Spleen (tissue), 11 donors: ENCODE measurements around the gene PTPRT. TPM values are rescaled to one million over a fixed set of nuclear protein-coding genes. Genes with fewer than 3 reads are reported as not detected.
A peak's percentile ranks its signal among the peaks of the same experiment; 100 is the strongest.

Experiments used
- DNase-seq: peaks from one replicate; pipeline ENCODE4 v3.0.0-alpha.2; 2020
- H3K27ac ChIP-seq, 8 donors: fragments of 200-600 bp; sonication (generic) in 7 of 8; 1 replicate in 4 of 8; 2 replicates in 4 of 8; pipeline versions ENCODE4 v1.5.0 to v1.8.0; 2016 to 2021; ENCODE audit warnings: inconsistent platforms in 4 of 8, mild to moderate bottlenecking in 4 of 8, moderate library complexity in 1 of 8
- H3K27me3 ChIP-seq, 7 donors: fragments of 200-600 bp; sonication (generic) in 6 of 7; replicated peaks in 1 of 7; 1 replicate in 4 of 7; 2 replicates in 3 of 7; pipeline versions ENCODE4 v1.5.0 to v1.8.0; 2016 to 2021; ENCODE audit warnings: inconsistent platforms in 3 of 7, mild to moderate bottlenecking in 1 of 7
- H3K36me3 ChIP-seq, 6 donors: fragments of 200-600 bp; sonication (generic) in 5 of 6; 1 replicate in 4 of 6; 2 replicates in 2 of 6; pipeline versions ENCODE4 v1.5.0 to v1.8.0; 2016 to 2021; ENCODE audit warnings: inconsistent platforms in 2 of 6
- H3K4me1 ChIP-seq, 6 donors: fragments of 200-600 bp; sonication (generic) in 5 of 6; 1 replicate in 3 of 6; 2 replicates in 3 of 6; pipeline versions ENCODE4 v1.5.0 to v1.8.0; 2016 to 2021; ENCODE audit warnings: inconsistent platforms in 3 of 6
- H3K4me3 ChIP-seq, 8 donors: fragments of 200-600 bp; sonication (generic) in 7 of 8; 1 replicate in 4 of 8; 2 replicates in 4 of 8; pipeline versions ENCODE4 v1.5.0 to v1.8.0; 2016 to 2021; ENCODE audit warnings: inconsistent platforms in 4 of 8, mild to moderate bottlenecking in 4 of 8, moderate library complexity in 2 of 8
- H3K9me3 ChIP-seq, 8 donors: fragments of 200-600 bp; sonication (generic) in 7 of 8; 1 replicate in 4 of 8; 2 replicates in 4 of 8; pipeline versions ENCODE4 v1.5.0 to v1.8.0; 2016 to 2021; ENCODE audit warnings: inconsistent platforms in 4 of 8
- CTCF ChIP-seq, 11 experiments: fragments of 200-600 bp in 7 of 11; fragments of 450-650 bp in 4 of 11; sonication (generic) in 4 of 11; IDR thresholded peaks in 8 of 11; conservative IDR thresholded peaks in 3 of 11; 1 replicate in 7 of 11; 2 replicates in 4 of 11; pipeline versions ENCODE4 v1.4.0 to v1.8.0; 2016 to 2021; ENCODE audit warnings: antibody characterized with exemption in 11 of 11, inconsistent platforms in 4 of 11, mild to moderate bottlenecking in 1 of 11
- POLR2A ChIP-seq, 3 donors: fragments of 450-650 bp; IDR thresholded peaks; one replicate each; pipeline ENCODE4 v1.5.1; 2017; ENCODE audit warnings: antibody characterized with exemption in 3 of 3, mild to moderate bottlenecking in 1 of 3
- POLR2AphosphoS5 ChIP-seq, 3 donors: sonication (generic); formaldehyde crosslinking; IDR thresholded peaks; one replicate each; pipeline ENCODE4 v1.5.1; 2017; ENCODE audit warnings: antibody characterized with exemption in 3 of 3
- WGBS, 5 donors: extraction: QIAGEN DNeasy Blood & Tissue Kit in 3 of 5; methylation state at CpG; one replicate each; pipeline versions ENCODE4 v1.1.5 to v1.1.7; 2013 to 2018; 5-methylcytosine and 5-hydroxymethylcytosine counted together
- intact Hi-C: fragments of 100-400 bp; cut with DNase I; formaldehyde crosslinking; loops from one replicate; pipeline ENCODE4 v1.15.0; 2023; ENCODE audit warnings: low total_unique reads
- polyA plus RNA-seq, 3 donors: library from polyadenylated mRNA; stranded (reverse); fragments of 200-250 nt; gene quantifications; one replicate each; pipeline ENCODE4 v1.2.1, GENCODE V29; 2013
- total RNA-seq, 7 donors: library from RNA; depleted of rRNA in 3 of 7; stranded (reverse); fragments of >200 nt in 3 of 7; fragmentation: NEBNext Ultra II Directional in 4 of 7; extraction: Animal tissue kit (Norgen Biotek cat#: 25700) in 4 of 7; gene quantifications; one replicate each; pipeline versions ENCODE4 v1.1.0 to v1.2.1, GENCODE V29; 2016 to 2021
- donor health status: healthy with polysubstance abuse.
- donor health status: DM: no; HTN: no; CAD: no; lungs with moderate emphysema.
- donor health status: DM: no; HTN: no; CAD: no.
- donor health status: Bipolar disorder and iron deficiency.
- donor health status: healthy.
- donor health status: DM: no; HTN: no; CAD: no.
- donor health status: DM: yes; HTN: yes; CAD: no.

The PTPRT gene
- total and polyA plus RNA-seq, 10 donors: 0.02 to 4.7 (median 1.2) TPM

GRCh38 chr20:42754706-42755105, 435.0 kb downstream of the PTPRT start:
- intact Hi-C loops: no loop called here
- Histone ChIP-seq H3K4me3 (no peak overlapping the region), H3K27ac (no peak overlapping the region), H3K9me3 (peaks cover 0 to 11% (median 0%) of the 10 kb centered on the region in 8 donors), H3K4me1 (no peaks in the 10 kb centered on the region), H3K36me3 (no peaks in the 10 kb centered on the region), H3K27me3 (no peaks in the 10 kb centered on the region)
- TF ChIP-seq CTCF (IDR thresholded peaks at IDR 0.05 in 8 of 11, conservative IDR thresholded peaks at IDR 0.05 in 3 of 11): no peak
- no peak for TF ChIP-seq POLR2AphosphoS5 (IDR thresholded peaks at IDR 0.05)
- TF ChIP-seq POLR2A (IDR thresholded peaks at IDR 0.05): no peak
- 69 to 86% (median 81%) methylated on average over 2 of the region's 2 CpGs for WGBS, 5 donors
- DNase-seq: no peak

GRCh38 chr20:42752620-42753019, 437.1 kb downstream of the PTPRT start:
- Histone ChIP-seq H3K27ac (no peak overlapping the region), H3K36me3 (no peaks in the 10 kb centered on the region), H3K27me3 (no peaks in the 10 kb centered on the region), H3K4me1 (no peaks in the 10 kb centered on the region), H3K4me3 (no peak overlapping the region), H3K9me3 (no peaks in the 10 kb centered on the region)
- TF ChIP-seq CTCF (IDR thresholded peaks at IDR 0.05 in 8 of 11, conservative IDR thresholded peaks at IDR 0.05 in 3 of 11) (no peak), POLR2A (IDR thresholded peaks at IDR 0.05) (no peak), POLR2AphosphoS5 (IDR thresholded peaks at IDR 0.05) (no peak)
- intact Hi-C loops: no loop called here
- WGBS, 5 donors: 66 to 77% (median 73%) methylated on average over 3 of the region's 3 CpGs
- no peak for DNase-seq

GRCh38 chr20:42749556-42749955, 440.1 kb downstream of the PTPRT start:
- H3K27me3 ChIP-seq: no peaks in the 10 kb centered on the region
- H3K9me3 ChIP-seq: peaks cover 0 to 8% (median 0%) of the 10 kb centered on the region in 8 donors
- H3K36me3 ChIP-seq: no peaks in the 10 kb centered on the region
- no peak overlapping the region for H3K27ac ChIP-seq
- intact Hi-C loops: no loop called here
- H3K4me1 ChIP-seq: no peaks in the 10 kb centered on the region
- 79 to 90% (median 84%) methylated on average over 5 of the region's 5 CpGs for WGBS, 5 donors
- no peak overlapping the region for H3K4me3 ChIP-seq
- DNase-seq: no peak
- TF ChIP-seq POLR2AphosphoS5 (IDR thresholded peaks at IDR 0.05) (no peak), POLR2A (IDR thresholded peaks at IDR 0.05) (no peak), CTCF (IDR thresholded peaks at IDR 0.05 in 8 of 11, conservative IDR thresholded peaks at IDR 0.05 in 3 of 11) (no peak)

GRCh38 chr20:42747765-42748411, 441.8 kb downstream of the PTPRT start:
- Histone ChIP-seq H3K36me3 (no peaks in the 10 kb centered on the region), H3K27ac (peak overlapping the region in 3 of 8 donors; percentile 6 to 52 (median 7)), H3K4me1 (no peaks in the 10 kb centered on the region), H3K27me3 (no peaks in the 10 kb centered on the region), H3K9me3 (peaks cover 0 to 23% (median 6%) of the 10 kb centered on the region in 8 donors), H3K4me3 (no peak overlapping the region)
- DNase-seq: no peak
- 43 to 68% (median 46%) methylated on average over 2 of the region's 2 CpGs for WGBS, 5 donors
- intact Hi-C loops: no loop called here
- TF ChIP-seq POLR2AphosphoS5 (IDR thresholded peaks at IDR 0.05) (no peak), CTCF (IDR thresholded peaks at IDR 0.05 in 8 of 11, conservative IDR thresholded peaks at IDR 0.05 in 3 of 11) (no peak), POLR2A (IDR thresholded peaks at IDR 0.05) (no peak)
